Activated naive CD8-positive, alpha-beta T cell treated with anti-CD3 and anti-CD28 coated beads, Interleukin-2, amount 10 ng/mL, durations not matched to agents 7 days and 5 days (primary cell): ENCODE data around the gene HNRNPH2. TPM values are rescaled to one million over a fixed set of nuclear protein-coding genes. Genes with fewer than 3 reads are reported as not detected.

Experiments
- ATAC-seq: fragments of 150-1000 bp; cut with Tn5 transposase; one replicate; pipeline ENCODE4 v1.10.0; 2021; ENCODE audit warnings: low read depth, moderate library complexity
- POLR2A ChIA-PET: fragments of 350-600 bp; sonication (Branson Sonifier 250); formaldehyde crosslinking; loops from one replicate; lab custom pipeline; 2021; ENCODE audit warnings: antibody characterized with exemption; lab: Charles Lee
- DNase-seq: peaks from one replicate; pipeline ENCODE4 v3.0.0; 2021
- H3K27ac Mint-ChIP-seq: one replicate; pipeline ENCODE4 v1.8.0; 2022; ENCODE audit warnings: mild to moderate bottlenecking, mixed read lengths
- H3K27me3 Mint-ChIP-seq: one replicate; pipeline ENCODE4 v1.8.0; 2022; ENCODE audit warnings: mild to moderate bottlenecking, moderate library complexity, mixed read lengths
- H3K36me3 Mint-ChIP-seq: one replicate; pipeline ENCODE4 v1.8.0; 2021; ENCODE audit warnings: mild to moderate bottlenecking, mixed read lengths
- H3K4me1 Mint-ChIP-seq: one replicate; pipeline ENCODE4 v1.8.0; 2021; ENCODE audit warnings: mixed read lengths
- H3K4me3 Mint-ChIP-seq: one replicate; pipeline ENCODE4 v1.8.0; 2022; ENCODE audit warnings: mild to moderate bottlenecking, moderate library complexity, mixed read lengths
- H3K9me3 Mint-ChIP-seq: one replicate; pipeline ENCODE4 v1.8.0; 2021; ENCODE audit warnings: mixed read lengths
- total RNA-seq, 2 experiments: library from RNA; stranded (reverse); gene quantifications; one replicate each; pipeline ENCODE4 v1.2.3, GENCODE V29; 2021

HNRNPH2 gene
- total RNA-seq, 2 experiments from 2014 or later = 36.9 to 41.1 TPM

DNA sequence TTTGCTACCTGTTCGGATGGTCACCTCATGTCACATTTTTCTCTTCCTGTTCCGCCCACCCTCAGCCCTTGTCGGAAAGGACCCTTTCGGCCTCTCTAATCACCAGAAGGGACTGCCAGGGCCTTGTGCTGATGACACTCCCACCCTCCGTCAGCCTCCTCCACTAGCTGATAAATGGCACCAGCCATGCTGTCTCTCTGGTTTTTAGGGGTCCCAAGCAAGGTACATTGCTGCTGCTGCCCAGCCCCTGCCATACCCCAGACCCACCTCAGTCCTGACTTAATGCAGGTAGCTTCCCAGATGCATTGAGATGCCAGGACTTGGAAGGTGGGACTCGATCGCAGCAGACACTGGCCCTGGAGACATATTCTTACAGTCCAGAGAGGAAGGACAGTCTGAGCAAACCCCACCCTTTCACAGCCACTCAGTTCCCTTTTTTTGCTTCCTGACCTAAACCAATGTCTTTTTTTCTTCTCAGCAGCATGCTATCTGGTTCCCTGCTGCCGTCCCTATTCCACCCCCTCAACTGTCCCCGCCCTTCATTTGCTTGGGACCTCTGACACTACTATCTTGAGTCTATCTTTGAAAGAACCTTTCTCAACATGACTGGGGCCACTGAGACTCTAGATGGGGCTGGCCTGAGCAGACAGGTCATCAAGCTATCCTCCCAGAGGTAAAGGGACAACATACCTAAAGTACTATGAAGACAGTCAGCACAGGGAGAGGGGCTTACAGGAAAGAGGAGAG is 22.1 kb upstream of the HNRNPH2 start, which contains the start of gene BTK:
Gene BTK (minus strand): TSS at position 397 of the 747 bp plus-strand sequence. CDS start 10,907 bp downstream, outside the sequence.
- ATAC-seq (no peak), DNase-seq (no peak)
- Mint-ChIP-seq H3K27me3 (no peaks in the 10 kb centered on the region), H3K27ac (peak within 1 kb of the TSS; percentile 48), H3K4me1 (peaks cover 9% of the 10 kb centered on the region), H3K36me3 (no peaks in the 10 kb centered on the region), H3K4me3 (no peak within 1 kb of the TSS), H3K9me3 (no peaks in the 10 kb centered on the region)
- POLR2A ChIA-PET = no interaction called here

DNA sequence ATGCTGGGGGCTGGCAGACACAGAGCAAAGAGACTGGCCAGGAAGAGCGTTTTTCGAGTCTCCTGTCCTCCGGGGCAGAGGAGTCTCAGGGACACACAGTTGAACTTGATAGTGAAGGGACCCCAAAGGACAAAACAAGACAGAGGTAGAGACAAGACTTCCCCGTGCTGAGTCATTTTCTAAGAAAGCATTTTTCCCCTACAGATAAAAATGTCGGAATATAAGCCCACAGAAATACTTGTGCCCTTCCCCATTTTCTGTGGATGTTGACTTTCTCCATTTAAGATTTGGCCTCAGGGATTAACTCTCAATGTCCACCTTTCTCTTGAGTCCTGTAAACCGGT is 21.5 kb upstream of the HNRNPH2 start:
- Mint-ChIP-seq H3K27ac (no peak overlapping the region), H3K4me3 (no peak overlapping the region), H3K4me1 (peaks cover 14% of the 10 kb centered on the region), H3K27me3 (no peaks in the 10 kb centered on the region), H3K36me3 (peaks cover 4% of the 10 kb centered on the region), H3K9me3 (no peaks in the 10 kb centered on the region)
- no peak for ATAC-seq
- no peak for DNase-seq
- POLR2A ChIA-PET = no interaction called here

DNA sequence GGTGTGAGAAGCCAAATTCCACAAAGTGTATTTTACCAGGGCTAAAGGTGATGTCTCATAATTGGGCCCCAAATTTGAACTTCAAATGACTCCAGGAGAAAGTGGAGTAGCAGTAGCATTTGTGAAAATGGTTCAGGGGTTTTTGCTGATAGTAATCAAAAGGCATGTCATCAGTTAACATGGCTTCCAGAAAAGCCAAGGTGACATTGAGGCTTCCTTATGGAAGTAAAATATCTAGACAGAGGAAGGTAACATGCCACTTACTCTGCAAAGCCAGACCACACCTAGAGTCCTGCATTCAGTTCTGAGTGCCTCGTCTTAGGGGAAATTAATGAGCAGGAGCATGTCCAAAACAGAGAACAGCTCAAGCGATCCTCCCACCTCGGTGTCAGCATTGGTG is 19.4 kb upstream of the HNRNPH2 start:
- H3K9me3 Mint-ChIP-seq = no peaks in the 10 kb centered on the region
- ATAC-seq (no peak), DNase-seq (no peak)
- H3K36me3 Mint-ChIP-seq = peaks cover 15% of the 10 kb centered on the region
- no peak overlapping the region for H3K4me3 Mint-ChIP-seq
- POLR2A ChIA-PET = no interaction called here
- no peaks in the 10 kb centered on the region for H3K27me3 Mint-ChIP-seq
- no peak overlapping the region for H3K27ac Mint-ChIP-seq
- H3K4me1 Mint-ChIP-seq = peaks cover 25% of the 10 kb centered on the region

DNA sequence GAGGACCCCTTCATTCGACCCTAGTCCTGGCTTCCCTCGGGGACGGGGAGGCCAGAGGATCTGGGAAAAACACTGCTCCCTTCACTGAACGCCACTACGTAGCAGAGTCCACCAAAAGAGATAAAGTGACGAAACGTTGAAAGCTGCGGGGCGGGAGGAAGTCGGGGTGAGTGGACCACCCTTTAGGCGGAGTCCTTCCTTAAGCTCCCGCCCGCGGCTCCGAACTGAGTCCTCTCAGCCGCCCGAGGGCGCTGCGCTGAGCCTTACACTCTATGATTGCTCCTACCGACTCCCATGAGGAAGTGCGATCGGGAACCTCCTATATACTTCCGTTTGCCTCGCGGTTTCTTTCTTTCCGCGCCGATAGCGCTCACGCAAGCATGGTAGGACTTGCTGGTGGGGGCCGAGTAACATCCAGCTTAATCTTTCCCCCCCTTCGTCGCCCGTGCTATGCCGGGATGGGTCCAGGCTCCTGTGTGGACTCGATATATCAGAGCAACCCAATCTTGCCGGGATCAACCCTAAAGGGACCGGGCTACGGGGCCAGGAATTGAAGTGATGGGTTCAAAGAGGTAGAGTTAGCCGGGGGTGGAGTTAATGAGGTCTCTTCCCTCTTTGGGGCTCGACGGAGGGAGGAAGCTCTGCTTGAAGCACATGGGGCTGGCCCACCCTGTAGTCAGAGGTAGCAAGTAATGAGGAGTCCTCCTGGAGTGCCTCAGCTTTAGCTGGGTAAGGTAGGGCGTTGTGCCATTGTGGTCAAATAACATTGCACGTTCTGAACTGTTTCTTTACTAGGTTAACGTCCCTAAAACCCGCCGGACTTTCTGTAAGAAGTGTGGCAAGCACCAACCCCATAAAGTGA is 17.1 kb upstream of the HNRNPH2 start, which contains the start of gene RPL36A:
Gene RPL36A (plus strand): TSS at position 348 of the 862 bp plus-strand sequence. CDS start 33 bp downstream, at position 381.
- peak; percentile 98 for ATAC-seq
- peaks cover 17% of the 10 kb centered on the region for H3K36me3 Mint-ChIP-seq
- POLR2A ChIA-PET = interaction anchor here (0.5 to 2.3 kb wide), 11 partner anchors 11 to 541 kb away, joined by 3 to 16 read pairs (median 4); partner anchors contain the start of genes ARMCX6, CENPI, GLA and TIMM8A
- H3K4me3 Mint-ChIP-seq = peak within 1 kb of the TSS; percentile 95
- peak within 1 kb of the TSS; percentile 76 for H3K27ac Mint-ChIP-seq
- H3K9me3 Mint-ChIP-seq = no peaks in the 10 kb centered on the region
- H3K4me1 Mint-ChIP-seq = peaks cover 34% of the 10 kb centered on the region
- H3K27me3 Mint-ChIP-seq = no peaks in the 10 kb centered on the region
- DNase-seq = peak; percentile 76

DNA sequence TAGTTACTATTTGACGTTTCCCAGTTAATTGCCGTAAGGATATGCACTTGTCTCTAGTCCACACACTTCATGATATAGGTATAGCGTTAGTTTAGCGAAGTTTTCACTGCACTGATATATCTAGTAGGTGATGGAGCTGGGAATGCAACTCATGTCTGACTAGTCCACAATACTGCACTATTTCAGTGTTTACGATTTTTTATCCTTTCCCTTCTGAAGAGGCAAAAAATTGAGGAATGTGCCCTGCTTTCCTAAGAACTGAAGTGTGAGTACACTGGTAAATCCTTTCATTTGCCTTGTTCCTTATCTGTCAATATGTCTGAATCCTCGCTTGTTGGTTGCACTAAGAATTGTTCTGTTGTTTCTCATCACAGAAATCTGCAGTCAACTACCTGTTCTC is 16.2 kb upstream of the HNRNPH2 start:
- Mint-ChIP-seq H3K4me3 (peak overlapping the region; percentile 95), H3K27me3 (no peaks in the 10 kb centered on the region), H3K36me3 (peaks cover 17% of the 10 kb centered on the region), H3K4me1 (peaks cover 31% of the 10 kb centered on the region), H3K9me3 (no peaks in the 10 kb centered on the region), H3K27ac (peak overlapping the region; percentile 76)
- POLR2A ChIA-PET = interaction anchor here (0.9 kb wide), 2 partner anchors 12 to 20 kb away, joined by 3 read pairs; no protein-coding TSS in a partner anchor
- no peak for DNase-seq
- ATAC-seq = no peak

DNA sequence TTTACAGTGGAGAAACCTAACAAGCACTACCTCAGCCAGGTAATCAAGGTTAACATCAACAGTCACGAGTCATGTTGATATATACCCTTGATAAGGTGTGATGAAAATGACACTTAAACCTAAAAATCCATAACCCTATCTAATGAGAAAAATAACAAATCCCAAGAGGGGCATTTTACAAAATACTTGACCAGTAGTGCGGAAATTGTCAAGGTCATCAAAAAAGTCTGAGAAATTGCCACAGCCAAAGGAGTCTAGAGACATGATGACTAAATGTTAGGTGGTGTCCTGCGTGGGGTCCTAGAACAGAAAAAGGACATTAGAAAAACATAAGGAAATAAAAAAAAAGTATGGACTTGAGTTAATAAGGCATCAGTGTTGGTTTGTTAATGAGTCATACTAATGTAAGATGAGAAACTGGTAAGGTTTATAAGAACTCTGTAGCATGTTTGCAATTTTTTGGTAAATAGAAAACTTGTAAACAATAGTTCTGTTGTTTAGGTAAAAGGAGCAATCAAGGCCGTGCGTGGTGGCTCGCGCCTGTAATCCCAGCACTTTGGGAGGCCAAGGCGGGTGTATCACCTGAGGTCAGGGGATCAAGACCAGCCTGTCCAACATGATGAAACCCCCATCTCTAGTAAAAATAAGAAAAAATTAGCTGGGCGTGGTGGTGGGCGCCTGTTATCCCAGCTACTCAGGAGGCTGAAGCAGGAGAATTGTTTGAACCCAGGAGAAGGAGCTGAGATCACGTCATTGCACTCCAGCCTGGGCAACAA is 14.3 kb upstream of the HNRNPH2 start:
- no peak for ATAC-seq
- Mint-ChIP-seq H3K27me3 (no peaks in the 10 kb centered on the region), H3K36me3 (peaks cover 18% of the 10 kb centered on the region), H3K9me3 (no peaks in the 10 kb centered on the region), H3K27ac (peak overlapping the region; percentile 58), H3K4me1 (peaks cover 31% of the 10 kb centered on the region), H3K4me3 (peak overlapping the region; percentile 32)
- POLR2A ChIA-PET = interaction anchor here (1.3 kb wide), 1 partner anchor 27 kb away, joined by 10 read pairs; no protein-coding TSS in a partner anchor
- no peak for DNase-seq

DNA sequence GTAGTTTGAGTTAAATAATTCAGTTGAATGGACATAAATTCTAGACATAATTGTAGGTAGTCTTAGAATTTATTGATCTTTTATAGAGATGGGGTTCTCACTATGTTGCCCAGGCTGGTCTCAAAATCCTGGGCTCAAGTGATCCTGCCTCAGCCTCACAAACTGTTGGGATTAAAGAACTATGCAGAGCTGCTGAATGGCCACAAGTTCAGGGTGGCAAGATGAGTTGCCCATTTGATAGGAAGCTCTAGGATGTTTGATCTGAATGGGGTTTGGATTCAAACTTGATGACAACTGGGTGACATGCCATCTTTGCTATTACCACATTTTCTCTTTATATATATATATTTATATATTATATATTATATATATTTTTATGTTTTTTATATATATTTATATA is 13.7 kb upstream of the HNRNPH2 start:
- ATAC-seq (no peak), DNase-seq (no peak)
- Mint-ChIP-seq H3K27me3 (no peaks in the 10 kb centered on the region), H3K36me3 (peaks cover 19% of the 10 kb centered on the region), H3K4me3 (no peak overlapping the region), H3K9me3 (no peaks in the 10 kb centered on the region), H3K27ac (no peak overlapping the region), H3K4me1 (peaks cover 31% of the 10 kb centered on the region)
- POLR2A ChIA-PET = no interaction called here

DNA sequence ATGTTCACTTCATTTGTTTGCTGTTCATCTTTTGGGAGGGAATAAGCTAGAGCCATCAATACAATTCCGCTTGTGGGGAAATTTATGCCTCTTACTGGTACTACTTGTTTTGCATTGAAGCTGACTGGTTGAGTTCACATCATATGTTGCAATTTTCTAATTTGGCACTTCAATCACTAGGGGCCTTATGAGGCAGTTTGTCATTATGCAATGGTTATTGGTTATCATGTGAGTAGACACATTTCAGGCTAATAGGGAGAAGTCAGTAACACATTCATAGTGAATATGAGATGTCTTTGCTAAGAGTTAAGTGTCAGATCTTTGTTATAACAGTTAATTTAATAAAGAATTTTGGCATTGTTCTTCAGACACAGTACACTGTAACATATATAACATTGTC is 12.2 kb upstream of the HNRNPH2 start:
- Mint-ChIP-seq H3K27me3 (no peaks in the 10 kb centered on the region), H3K36me3 (peaks cover 27% of the 10 kb centered on the region), H3K4me1 (peaks cover 27% of the 10 kb centered on the region), H3K9me3 (no peaks in the 10 kb centered on the region), H3K4me3 (no peak overlapping the region), H3K27ac (no peak overlapping the region)
- DNase-seq (no peak), ATAC-seq (no peak)
- POLR2A ChIA-PET = no interaction called here

DNA sequence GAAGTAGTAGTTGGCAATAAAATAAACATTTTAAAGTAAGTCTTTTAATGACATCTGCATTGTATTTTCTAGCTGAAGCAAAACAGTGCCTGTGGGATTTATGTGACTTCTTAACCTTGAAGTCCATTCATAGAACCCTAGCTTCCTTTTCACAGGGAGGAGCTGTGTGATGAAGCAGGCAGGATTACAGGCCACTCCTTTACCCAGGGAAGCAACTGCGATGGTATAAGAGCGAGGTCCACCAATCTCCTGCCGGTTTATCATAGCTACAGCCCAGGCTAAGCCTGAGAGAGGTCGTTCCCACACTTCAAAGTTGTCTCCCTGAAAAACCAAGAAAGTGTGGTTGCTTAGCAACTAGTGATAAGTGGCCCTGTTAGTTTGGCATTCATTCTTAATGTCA is 10.2 kb upstream of the HNRNPH2 start:
- ATAC-seq = no peak
- DNase-seq = no peak
- Mint-ChIP-seq H3K27ac (no peak overlapping the region), H3K27me3 (no peaks in the 10 kb centered on the region), H3K36me3 (peaks cover 21% of the 10 kb centered on the region), H3K4me3 (no peak overlapping the region), H3K4me1 (peaks cover 12% of the 10 kb centered on the region), H3K9me3 (no peaks in the 10 kb centered on the region)
- POLR2A ChIA-PET = no interaction called here

DNA sequence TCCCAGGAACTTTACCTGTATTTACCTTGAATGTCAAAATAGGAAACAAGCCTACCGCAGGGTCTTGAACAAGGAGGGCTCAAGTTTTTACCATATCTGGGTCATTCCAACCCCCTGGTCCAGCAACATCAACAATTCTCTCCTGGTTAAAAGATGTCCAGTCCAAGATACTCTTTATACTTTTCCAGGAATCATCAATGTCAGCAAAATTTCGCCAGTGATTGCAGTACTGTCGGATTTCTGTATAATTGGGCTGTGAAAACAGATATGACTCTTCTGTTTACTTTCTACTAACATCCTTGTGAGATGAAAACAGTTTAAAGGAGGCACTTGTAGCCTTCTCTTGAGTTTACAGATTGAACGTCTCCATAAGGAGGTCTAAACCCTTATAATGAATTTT is 9.3 kb upstream of the HNRNPH2 start:
- no peak overlapping the region for H3K27ac Mint-ChIP-seq

DNA sequence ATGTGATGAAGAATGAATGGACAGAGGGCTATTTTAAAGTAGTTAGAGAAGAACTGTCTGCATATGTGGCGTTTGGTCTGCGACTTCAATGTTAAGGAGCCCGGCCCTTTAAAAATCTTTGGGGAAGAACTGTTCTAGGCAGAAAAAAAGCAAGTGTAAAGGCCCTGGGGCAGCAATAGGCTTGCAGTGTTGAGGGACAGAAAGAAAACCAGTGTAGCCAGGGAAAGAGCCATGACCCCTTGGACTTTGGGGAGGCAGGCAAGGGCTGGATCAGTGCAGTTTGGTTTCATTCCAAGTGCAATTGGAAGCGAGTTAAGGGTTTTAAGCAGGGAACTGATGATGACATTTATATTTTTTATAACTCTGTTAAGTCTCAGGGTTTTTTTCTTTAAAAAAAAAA is 8.2 kb upstream of the HNRNPH2 start:
- ATAC-seq (no peak), DNase-seq (no peak)
- H3K27me3 Mint-ChIP-seq = no peaks in the 10 kb centered on the region
- POLR2A ChIA-PET = no interaction called here
- H3K4me3 Mint-ChIP-seq = no peak overlapping the region
- peaks cover 5% of the 10 kb centered on the region for H3K4me1 Mint-ChIP-seq
- H3K36me3 Mint-ChIP-seq = peaks cover 16% of the 10 kb centered on the region
- no peak overlapping the region for H3K27ac Mint-ChIP-seq
- H3K9me3 Mint-ChIP-seq = no peaks in the 10 kb centered on the region

More for the DNA sequence above, 9.3 kb upstream of the HNRNPH2 start:
- no peak overlapping the region for H3K4me3 Mint-ChIP-seq
- no peaks in the 10 kb centered on the region for H3K9me3 Mint-ChIP-seq
- H3K36me3 Mint-ChIP-seq = peaks cover 15% of the 10 kb centered on the region
- H3K27me3 Mint-ChIP-seq = no peaks in the 10 kb centered on the region
- H3K4me1 Mint-ChIP-seq = peaks cover 8% of the 10 kb centered on the region
- no peak for ATAC-seq
- POLR2A ChIA-PET = no interaction called here
- DNase-seq = no peak

DNA sequence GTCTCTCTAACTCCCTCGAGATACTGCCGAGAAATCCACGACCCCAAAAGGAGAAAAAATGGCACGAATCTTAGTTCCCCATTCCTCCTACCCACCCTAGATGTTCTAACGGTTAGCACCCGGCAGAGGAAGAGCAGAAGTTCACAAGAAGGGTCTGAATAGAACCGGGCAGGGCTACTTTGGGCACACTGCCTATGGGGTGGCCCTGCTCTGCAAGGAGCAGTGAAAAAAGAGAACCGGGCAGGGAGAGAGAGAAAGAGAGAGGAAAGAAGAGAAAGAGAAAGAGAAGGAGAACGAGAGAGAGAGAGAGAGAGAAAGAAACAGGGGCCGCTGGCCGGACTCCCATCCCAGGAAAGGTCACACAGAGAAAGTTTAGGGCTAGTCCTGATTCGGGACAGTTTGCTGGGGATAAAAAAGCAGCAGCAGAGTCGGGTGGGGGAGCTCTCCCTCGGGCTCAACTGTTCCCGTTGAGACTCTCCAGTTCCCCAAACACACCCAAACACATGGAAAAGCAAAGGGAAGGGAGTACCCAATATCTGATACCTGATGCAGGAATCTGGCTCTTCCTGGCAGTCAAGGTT is 765 bp upstream of the HNRNPH2 start:
- POLR2A ChIA-PET = interaction anchor here (0.7 to 1.7 kb wide), 3 partner anchors 9 to 1955 kb away, joined by 3 to 11 read pairs (median 6); partner anchors contain the start of gene RPL36A
- H3K36me3 Mint-ChIP-seq = peaks cover 12% of the 10 kb centered on the region
- H3K27ac Mint-ChIP-seq = peak overlapping the region; percentile 98
- peaks cover 18% of the 10 kb centered on the region for H3K4me1 Mint-ChIP-seq
- H3K9me3 Mint-ChIP-seq = no peaks in the 10 kb centered on the region
- DNase-seq (no peak), ATAC-seq (no peak)
- peak overlapping the region; percentile 98 for H3K4me3 Mint-ChIP-seq
- H3K27me3 Mint-ChIP-seq = no peaks in the 10 kb centered on the region
